22Rv1 (cell line): ENCODE data around the gene NOS3.

Experiments used
- ZFX ChIP-seq: fragments of 450-650 bp; IDR thresholded peaks from 2 replicates; pipeline ENCODE4 v1.6.1; 2017; ENCODE audit warnings: antibody characterized with exemption, borderline replicate concordance
- TF ChIP-seq, protein P1 (sequence below): fragments of 450-650 bp; IDR thresholded peaks from 2 replicates; pipeline ENCODE4 v1.5.1; 2017; ENCODE audit warnings: mild to moderate bottlenecking

- TF ChIP-seq, protein P1, sequence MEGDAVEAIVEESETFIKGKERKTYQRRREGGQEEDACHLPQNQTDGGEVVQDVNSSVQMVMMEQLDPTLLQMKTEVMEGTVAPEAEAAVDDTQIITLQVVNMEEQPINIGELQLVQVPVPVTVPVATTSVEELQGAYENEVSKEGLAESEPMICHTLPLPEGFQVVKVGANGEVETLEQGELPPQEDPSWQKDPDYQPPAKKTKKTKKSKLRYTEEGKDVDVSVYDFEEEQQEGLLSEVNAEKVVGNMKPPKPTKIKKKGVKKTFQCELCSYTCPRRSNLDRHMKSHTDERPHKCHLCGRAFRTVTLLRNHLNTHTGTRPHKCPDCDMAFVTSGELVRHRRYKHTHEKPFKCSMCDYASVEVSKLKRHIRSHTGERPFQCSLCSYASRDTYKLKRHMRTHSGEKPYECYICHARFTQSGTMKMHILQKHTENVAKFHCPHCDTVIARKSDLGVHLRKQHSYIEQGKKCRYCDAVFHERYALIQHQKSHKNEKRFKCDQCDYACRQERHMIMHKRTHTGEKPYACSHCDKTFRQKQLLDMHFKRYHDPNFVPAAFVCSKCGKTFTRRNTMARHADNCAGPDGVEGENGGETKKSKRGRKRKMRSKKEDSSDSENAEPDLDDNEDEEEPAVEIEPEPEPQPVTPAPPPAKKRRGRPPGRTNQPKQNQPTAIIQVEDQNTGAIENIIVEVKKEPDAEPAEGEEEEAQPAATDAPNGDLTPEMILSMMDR: no peak
- no peak for TF ChIP-seq ZFX
These were observed 24.1 kb downstream of the NOS3 start for GRCh38 chr7:151014950-151015349.
